WTC11 (cell line): ENCODE measurements around the gene PITPNM3.

Source experiments
- CTCF ChIP-seq: fragments of 200-600 bp; IDR thresholded peaks from 2 replicates; pipeline ENCODE4 v1.8.0; 2022; ENCODE audit warnings: antibody characterized with exemption
- SMAD3 ChIP-seq: sonication (generic); formaldehyde crosslinking; IDR thresholded peaks from 2 replicates; pipeline ENCODE4 v1.8.0; 2022; ENCODE audit warnings: missing genetic modification reagents, mild to moderate bottlenecking, borderline replicate concordance
- ZBTB21 ChIP-seq: sonication (generic); formaldehyde crosslinking; IDR thresholded peaks from 2 replicates; pipeline ENCODE4 v1.8.1; 2023; ENCODE audit warnings: mild to moderate bottlenecking, missing genetic modification reagents, borderline replicate concordance
- ZNF138 ChIP-seq: sonication (generic); formaldehyde crosslinking; conservative IDR thresholded peaks from 2 replicates; pipeline ENCODE4 v1.8.1; 2022; ENCODE audit warnings: mild to moderate bottlenecking, moderate library complexity, missing genetic modification reagents
- ZNF416 ChIP-seq: fragments of 250-450 bp; sonication (Bioruptor Pico); IDR thresholded peaks from 2 replicates; pipeline ENCODE4 v1.9.0; 2021; ENCODE audit warnings: mild to moderate bottlenecking, inconsistent platforms
- ZNF512 ChIP-seq: sonication (generic); formaldehyde crosslinking; IDR thresholded peaks from 2 replicates; pipeline ENCODE4 v1.8.1; 2022; ENCODE audit warnings: missing genetic modification reagents, borderline replicate concordance
- TF ChIP-seq, protein P1 (sequence below): sonication (generic); formaldehyde crosslinking; IDR thresholded peaks from 2 replicates; pipeline ENCODE4 v1.8.1; 2023; ENCODE audit warnings: mild to moderate bottlenecking, missing genetic modification reagents, borderline replicate concordance
- TF ChIP-seq, protein P2 (sequence below): sonication (generic); formaldehyde crosslinking; conservative IDR thresholded peaks from 2 replicates; pipeline ENCODE4 v1.8.1; 2023; ENCODE audit warnings: mild to moderate bottlenecking, low read depth, missing genetic modification reagents, moderate library complexity
- TF ChIP-seq, protein P3 (sequence below): sonication (generic); formaldehyde crosslinking; IDR thresholded peaks from 2 replicates; pipeline ENCODE4 v1.8.1; 2023; ENCODE audit warnings: mild to moderate bottlenecking, missing genetic modification reagents, moderate library complexity
- TF ChIP-seq, protein P4 (sequence below): sonication (generic); formaldehyde crosslinking; IDR thresholded peaks from 2 replicates; pipeline ENCODE4 v1.8.1; 2023; ENCODE audit warnings: mild to moderate bottlenecking, missing genetic modification reagents

- TF ChIP-seq ZNF138 (CRISPR knock-in tag) (no peak), CTCF (no peak), SMAD3 (CRISPR knock-in tag) (no peak), ZBTB21 (no peak), ZNF512 (CRISPR knock-in tag) (no peak), ZNF416 (CRISPR knock-in tag) (no peak)
- TF ChIP-seq, protein P1, sequence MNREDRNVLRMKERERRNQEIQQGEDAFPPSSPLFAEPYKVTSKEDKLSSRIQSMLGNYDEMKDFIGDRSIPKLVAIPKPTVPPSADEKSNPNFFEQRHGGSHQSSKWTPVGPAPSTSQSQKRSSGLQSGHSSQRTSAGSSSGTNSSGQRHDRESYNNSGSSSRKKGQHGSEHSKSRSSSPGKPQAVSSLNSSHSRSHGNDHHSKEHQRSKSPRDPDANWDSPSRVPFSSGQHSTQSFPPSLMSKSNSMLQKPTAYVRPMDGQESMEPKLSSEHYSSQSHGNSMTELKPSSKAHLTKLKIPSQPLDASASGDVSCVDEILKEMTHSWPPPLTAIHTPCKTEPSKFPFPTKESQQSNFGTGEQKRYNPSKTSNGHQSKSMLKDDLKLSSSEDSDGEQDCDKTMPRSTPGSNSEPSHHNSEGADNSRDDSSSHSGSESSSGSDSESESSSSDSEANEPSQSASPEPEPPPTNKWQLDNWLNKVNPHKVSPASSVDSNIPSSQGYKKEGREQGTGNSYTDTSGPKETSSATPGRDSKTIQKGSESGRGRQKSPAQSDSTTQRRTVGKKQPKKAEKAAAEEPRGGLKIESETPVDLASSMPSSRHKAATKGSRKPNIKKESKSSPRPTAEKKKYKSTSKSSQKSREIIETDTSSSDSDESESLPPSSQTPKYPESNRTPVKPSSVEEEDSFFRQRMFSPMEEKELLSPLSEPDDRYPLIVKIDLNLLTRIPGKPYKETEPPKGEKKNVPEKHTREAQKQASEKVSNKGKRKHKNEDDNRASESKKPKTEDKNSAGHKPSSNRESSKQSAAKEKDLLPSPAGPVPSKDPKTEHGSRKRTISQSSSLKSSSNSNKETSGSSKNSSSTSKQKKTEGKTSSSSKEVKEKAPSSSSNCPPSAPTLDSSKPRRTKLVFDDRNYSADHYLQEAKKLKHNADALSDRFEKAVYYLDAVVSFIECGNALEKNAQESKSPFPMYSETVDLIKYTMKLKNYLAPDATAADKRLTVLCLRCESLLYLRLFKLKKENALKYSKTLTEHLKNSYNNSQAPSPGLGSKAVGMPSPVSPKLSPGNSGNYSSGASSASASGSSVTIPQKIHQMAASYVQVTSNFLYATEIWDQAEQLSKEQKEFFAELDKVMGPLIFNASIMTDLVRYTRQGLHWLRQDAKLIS (CRISPR knock-in tag): no peak
- TF ChIP-seq, protein P2, sequence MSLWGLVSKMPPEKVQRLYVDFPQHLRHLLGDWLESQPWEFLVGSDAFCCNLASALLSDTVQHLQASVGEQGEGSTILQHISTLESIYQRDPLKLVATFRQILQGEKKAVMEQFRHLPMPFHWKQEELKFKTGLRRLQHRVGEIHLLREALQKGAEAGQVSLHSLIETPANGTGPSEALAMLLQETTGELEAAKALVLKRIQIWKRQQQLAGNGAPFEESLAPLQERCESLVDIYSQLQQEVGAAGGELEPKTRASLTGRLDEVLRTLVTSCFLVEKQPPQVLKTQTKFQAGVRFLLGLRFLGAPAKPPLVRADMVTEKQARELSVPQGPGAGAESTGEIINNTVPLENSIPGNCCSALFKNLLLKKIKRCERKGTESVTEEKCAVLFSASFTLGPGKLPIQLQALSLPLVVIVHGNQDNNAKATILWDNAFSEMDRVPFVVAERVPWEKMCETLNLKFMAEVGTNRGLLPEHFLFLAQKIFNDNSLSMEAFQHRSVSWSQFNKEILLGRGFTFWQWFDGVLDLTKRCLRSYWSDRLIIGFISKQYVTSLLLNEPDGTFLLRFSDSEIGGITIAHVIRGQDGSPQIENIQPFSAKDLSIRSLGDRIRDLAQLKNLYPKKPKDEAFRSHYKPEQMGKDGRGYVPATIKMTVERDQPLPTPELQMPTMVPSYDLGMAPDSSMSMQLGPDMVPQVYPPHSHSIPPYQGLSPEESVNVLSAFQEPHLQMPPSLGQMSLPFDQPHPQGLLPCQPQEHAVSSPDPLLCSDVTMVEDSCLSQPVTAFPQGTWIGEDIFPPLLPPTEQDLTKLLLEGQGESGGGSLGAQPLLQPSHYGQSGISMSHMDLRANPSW: no peak
- TF ChIP-seq, protein P3, sequence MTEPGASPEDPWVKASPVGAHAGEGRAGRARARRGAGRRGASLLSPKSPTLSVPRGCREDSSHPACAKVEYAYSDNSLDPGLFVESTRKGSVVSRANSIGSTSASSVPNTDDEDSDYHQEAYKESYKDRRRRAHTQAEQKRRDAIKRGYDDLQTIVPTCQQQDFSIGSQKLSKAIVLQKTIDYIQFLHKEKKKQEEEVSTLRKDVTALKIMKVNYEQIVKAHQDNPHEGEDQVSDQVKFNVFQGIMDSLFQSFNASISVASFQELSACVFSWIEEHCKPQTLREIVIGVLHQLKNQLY (CRISPR knock-in tag): no peak
- TF ChIP-seq, protein P4, sequence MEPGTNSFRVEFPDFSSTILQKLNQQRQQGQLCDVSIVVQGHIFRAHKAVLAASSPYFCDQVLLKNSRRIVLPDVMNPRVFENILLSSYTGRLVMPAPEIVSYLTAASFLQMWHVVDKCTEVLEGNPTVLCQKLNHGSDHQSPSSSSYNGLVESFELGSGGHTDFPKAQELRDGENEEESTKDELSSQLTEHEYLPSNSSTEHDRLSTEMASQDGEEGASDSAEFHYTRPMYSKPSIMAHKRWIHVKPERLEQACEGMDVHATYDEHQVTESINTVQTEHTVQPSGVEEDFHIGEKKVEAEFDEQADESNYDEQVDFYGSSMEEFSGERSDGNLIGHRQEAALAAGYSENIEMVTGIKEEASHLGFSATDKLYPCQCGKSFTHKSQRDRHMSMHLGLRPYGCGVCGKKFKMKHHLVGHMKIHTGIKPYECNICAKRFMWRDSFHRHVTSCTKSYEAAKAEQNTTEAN (CRISPR knock-in tag): no peak
These were observed 67.3 kb downstream of the PITPNM3 start for GRCh38 chr17:6489016-6489550.
